Measurements from ENCODE around the gene CDC27.
"Not testable (repeated sequence)": the region's sequence is repeated elsewhere in the genome, so short reads cannot be mapped to it uniquely, and the experiment has no call there.

The CDC27 gene

GRCh38 chr17:47126835-47127234, 62.3 kb downstream of the CDC27 start:
- DNase-seq = not testable (repeated sequence)

DNA sequence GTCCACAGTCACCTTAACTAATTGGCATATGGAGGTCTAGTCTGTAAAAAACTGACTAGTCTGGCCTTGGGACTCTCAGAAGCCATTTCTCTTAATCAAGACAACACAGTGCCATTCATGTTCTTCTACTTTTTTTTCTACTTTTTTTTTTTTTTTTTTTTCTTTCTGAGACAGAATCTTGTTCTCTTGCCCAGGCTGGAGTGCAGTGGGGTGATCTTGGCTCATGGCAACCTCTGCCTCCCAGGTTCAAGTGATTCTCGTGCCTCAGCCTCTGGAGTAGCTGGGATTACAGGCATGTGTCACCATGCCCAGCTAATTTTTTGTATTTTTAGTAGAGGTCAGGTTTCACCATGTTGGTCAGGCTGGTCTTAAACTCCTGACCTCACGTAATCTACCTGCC, 65.8 kb downstream of the CDC27 start:
- DNase-seq = not testable (repeated sequence)

- DNase-seq = no peak
Observed at GRCh38 chr17:47120521-47121095, 68.5 kb downstream of the CDC27 start.

- no peak for DNase-seq
Observed at GRCh38 chr17:47119746-47120520, 69.2 kb downstream of the CDC27 start.

- DNase-seq = no peak
Observed at GRCh38 chr17:47117386-47117785, 71.7 kb downstream of the CDC27 start.

DNA sequence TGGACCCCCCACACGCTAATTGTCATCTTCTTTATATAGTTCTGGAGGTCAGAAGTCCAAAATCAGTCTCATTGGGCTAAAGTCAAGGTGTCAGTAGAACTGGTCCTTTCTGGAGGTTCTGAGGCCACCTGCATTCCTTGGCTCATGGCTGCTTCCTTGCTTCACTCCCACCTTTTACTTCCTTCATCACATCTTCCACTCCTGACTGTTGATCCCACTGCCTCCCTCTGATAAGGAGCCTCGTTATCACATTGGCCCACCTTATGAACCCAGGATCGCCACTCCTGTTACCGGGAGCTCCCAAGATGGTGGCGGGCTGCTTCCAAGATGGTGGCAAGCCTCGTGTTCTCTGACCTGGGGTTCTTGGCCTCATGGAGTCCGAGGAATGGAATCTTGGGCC, 83.0 kb downstream of the CDC27 start:
- DNase-seq = no peak

DNA sequence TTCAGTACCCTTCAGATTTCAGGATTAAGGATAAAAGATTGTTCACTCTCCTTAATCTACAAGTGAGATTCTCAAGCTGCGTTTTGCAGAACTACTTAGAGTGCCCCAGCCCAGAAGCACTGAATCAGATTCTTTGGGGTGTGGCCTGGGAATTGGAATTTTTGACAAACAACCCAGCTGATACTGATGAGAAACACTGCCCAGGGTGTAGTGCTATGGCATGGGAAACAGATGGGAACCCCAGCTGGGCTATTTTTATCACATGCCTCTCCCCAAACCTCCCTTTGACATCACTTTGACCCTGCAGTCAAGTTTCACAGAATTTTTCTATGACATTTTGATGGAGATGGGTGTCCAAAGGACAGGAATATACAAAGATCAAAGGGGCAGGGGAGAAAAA, 83.8 kb downstream of the CDC27 start:
- not testable (repeated sequence) for DNase-seq

- no peak for DNase-seq
Observed at GRCh38 chr17:47102914-47103313, 86.2 kb downstream of the CDC27 start.

GRCh38 chr17:47099987-47100711, 88.9 kb downstream of the CDC27 start:
- peak; percentile 82 for DNase-seq

GRCh38 chr17:47099451-47099986, 89.6 kb downstream of the CDC27 start:
- no peak for DNase-seq

- no peak for DNase-seq
Observed at GRCh38 chr17:47096343-47096742, 92.8 kb downstream of the CDC27 start.

- no peak for DNase-seq
Observed at GRCh38 chr17:47095268-47095667, 93.8 kb downstream of the CDC27 start.

GRCh38 chr17:47087093-47087492, 102.0 kb downstream of the CDC27 start:
- DNase-seq = no peak

GRCh38 chr17:47085736-47086135, 103.4 kb downstream of the CDC27 start:
- DNase-seq = no peak

DNA sequence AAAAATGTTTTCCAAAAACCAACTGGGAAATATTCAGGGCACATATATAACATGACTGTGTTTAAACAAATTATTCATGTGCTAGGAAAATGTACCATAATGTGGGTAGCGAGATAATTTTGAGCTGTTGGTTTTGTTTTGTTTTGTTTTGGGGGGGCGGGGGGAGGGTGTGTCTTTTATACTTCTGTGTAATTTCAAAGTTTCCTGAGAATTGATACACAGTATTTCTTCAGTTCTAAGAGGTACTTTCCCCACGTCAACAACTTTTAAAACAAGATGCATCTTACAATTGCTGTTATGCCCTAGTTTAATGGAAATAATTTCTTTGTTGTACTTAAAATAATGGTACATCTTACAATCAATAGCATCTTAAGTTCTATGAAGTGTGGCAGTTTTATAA, 110.3 kb downstream of the CDC27 start:
- DNase-seq = no peak

DNA sequence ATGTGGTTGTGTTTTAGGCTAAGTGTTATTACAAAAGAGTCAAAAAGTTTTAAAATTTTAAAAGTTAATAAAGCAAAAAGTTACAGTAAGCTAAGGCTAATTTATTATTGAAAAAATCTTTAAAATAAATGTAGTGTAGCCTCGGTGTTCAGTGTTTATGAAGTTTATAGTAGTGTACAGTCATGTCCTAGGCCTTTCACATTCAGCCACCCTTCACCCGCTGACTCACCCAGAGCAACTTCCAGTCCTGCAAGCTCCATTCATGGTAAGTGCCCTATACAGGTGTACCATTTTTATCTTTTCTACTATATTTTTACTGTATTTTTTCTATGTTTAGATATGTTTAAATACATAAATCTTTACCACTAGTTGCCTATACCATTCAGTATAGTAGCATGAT, 111.5 kb downstream of the CDC27 start:
- no peak for DNase-seq

DNA sequence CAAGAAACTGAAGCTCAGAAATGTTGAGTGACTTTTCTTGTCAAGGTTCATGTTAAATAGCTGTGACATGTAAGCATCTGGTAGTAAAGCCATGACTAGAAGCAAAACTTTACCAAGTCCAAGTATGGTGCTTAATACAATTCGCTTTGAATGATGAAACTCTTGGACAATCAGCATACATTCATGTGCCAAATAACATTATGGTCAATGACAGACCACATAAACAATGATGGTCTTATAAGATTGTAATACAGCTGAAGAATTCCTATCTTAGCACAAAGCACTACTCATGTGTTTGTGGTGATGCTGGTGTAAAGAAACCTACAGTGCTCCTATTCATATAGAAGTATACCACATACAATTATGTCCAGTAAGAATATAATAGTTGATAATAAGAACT, 112.9 kb downstream of the CDC27 start:
- no peak for DNase-seq

GRCh38 chr17:47074361-47074760, 114.7 kb downstream of the CDC27 start:
- not testable (repeated sequence) for DNase-seq

GRCh38 chr17:47073629-47074028, 115.5 kb downstream of the CDC27 start:
- not testable (repeated sequence) for DNase-seq

GRCh38 chr17:47072886-47073285, 116.2 kb downstream of the CDC27 start:
- DNase-seq = no peak

GRCh38 chr17:47071171-47071570, 117.9 kb downstream of the CDC27 start:
- DNase-seq = not testable (repeated sequence)

DNA sequence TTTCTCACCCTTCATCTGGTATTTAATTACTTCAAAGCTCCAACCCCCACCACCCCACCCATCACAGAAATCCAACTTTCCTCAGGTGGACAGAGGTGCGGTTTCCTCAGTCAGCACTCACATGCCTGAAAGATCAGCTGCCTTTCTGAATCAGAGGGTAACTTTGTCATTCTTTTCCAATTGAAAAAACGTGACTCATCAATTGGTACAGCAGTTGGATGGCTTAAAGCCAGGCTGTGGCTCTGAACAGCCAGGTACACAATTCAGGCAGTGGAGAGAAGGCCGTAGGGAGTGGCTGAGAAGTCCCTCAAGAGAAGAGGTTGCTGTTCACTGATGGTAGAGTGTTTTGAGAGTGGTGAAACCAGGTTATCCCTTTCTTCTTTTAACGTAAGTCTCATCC, 118.8 kb downstream of the CDC27 start:
- not testable (repeated sequence) for DNase-seq

Measured in NCI-H748 treated with DMSO at 0.1 percent for 48 hours (cell line).